HepG2 (cell line): ENCODE results near the gene ZDHHC19. TPM values are rescaled to one million over a fixed set of nuclear protein-coding genes. Genes with fewer than 3 reads are reported as not detected.
A peak's percentile ranks its signal among the peaks of the same experiment; 100 is the strongest.

Experiments
- FUBP1 ChIP-seq: sonication (generic); formaldehyde crosslinking; IDR thresholded peaks from 2 replicates; pipeline ENCODE4 v1.5.1; 2020; ENCODE audit warnings: missing genetic modification reagents, mild to moderate bottlenecking, borderline replicate concordance
- GABPB1 ChIP-seq: IDR thresholded peaks from 2 replicates; pipeline ENCODE4 v1.6.1; 2016; ENCODE audit warnings: mild to moderate bottlenecking, missing genetic modification reagents, moderate library complexity, missing compliant biosample characterization
- KLF16 ChIP-seq, 2 experiments: sonication (generic) in 1 of 2; formaldehyde crosslinking in 1 of 2; IDR thresholded peaks; 2 replicates each; pipeline versions ENCODE4 v1.6.1 to v1.8.0; 2016 to 2023; ENCODE audit warnings: missing genetic modification reagents in 2 of 2, missing compliant biosample characterization in 1 of 2
- MED1 ChIP-seq: sonication (generic); formaldehyde crosslinking; IDR thresholded peaks from 2 replicates; pipeline ENCODE4 v1.4.0; 2020; ENCODE audit warnings: missing genetic modification reagents
- NFKB2 ChIP-seq: sonication (generic); formaldehyde crosslinking; IDR thresholded peaks from 2 replicates; pipeline ENCODE4 v1.4.0; 2020; ENCODE audit warnings: missing genetic modification reagents, borderline replicate concordance
- PITX1 ChIP-seq: sonication (generic); formaldehyde crosslinking; IDR thresholded peaks from 2 replicates; pipeline ENCODE4 v1.5.1; 2020; ENCODE audit warnings: mild to moderate bottlenecking, missing genetic modification reagents
- ZBTB49 ChIP-seq: sonication (generic); formaldehyde crosslinking; IDR thresholded peaks from 2 replicates; pipeline ENCODE4 v1.4.0; 2020; ENCODE audit warnings: missing genetic modification reagents, borderline replicate concordance
- ZNF543 ChIP-seq: sonication (generic); formaldehyde crosslinking; IDR thresholded peaks from 2 replicates; pipeline ENCODE4 v1.4.0; 2020; ENCODE audit warnings: mild to moderate bottlenecking, missing genetic modification reagents
- ZNF556 ChIP-seq: sonication (generic); formaldehyde crosslinking; IDR thresholded peaks from 2 replicates; pipeline ENCODE4 v1.4.0; 2020; ENCODE audit warnings: mild to moderate bottlenecking, missing genetic modification reagents, borderline replicate concordance
- ZNF615 ChIP-seq: sonication (generic); formaldehyde crosslinking; IDR thresholded peaks from 2 replicates; pipeline ENCODE4 v1.5.0; 2020; ENCODE audit warnings: mild to moderate bottlenecking, missing genetic modification reagents, borderline replicate concordance
- ZNF766 ChIP-seq: sonication (generic); formaldehyde crosslinking; IDR thresholded peaks from 2 replicates; pipeline ENCODE4 v1.5.0; 2020; ENCODE audit warnings: missing genetic modification reagents, borderline replicate concordance
- polyA plus RNA-seq, 8 experiments: library from polyadenylated mRNA; depleted of rRNA in 3 of 8; stranded (reverse) in 7 of 8; unstranded in 1 of 8; fragments of >200 nt; fragmentation: Illumina TruSeq in 4 of 8; extraction: Trizol in 4 of 8; gene quantifications; 2 replicates each; pipeline versions ENCODE4 v1.2.1 to v1.2.3, GENCODE V29; 2011 to 2016; ENCODE audit warnings: low read depth in 4 of 8, missing spikeins in 1 of 8, mixed read lengths in 1 of 8; ENCODE audit not compliant: insufficient read depth in 1 of 8
- total RNA-seq, 5 experiments: library from RNA; depleted of rRNA; stranded (reverse); fragments of >200 nt; fragmentation: Illumina TruSeq; extraction: Trizol; gene quantifications; 2 replicates each; pipeline ENCODE4 v1.2.3, GENCODE V29; 2016; ENCODE audit warnings: low read depth in 1 of 5
- TF ChIP-seq, protein P1 (sequence below): sonication (generic); formaldehyde crosslinking; IDR thresholded peaks from 2 replicates; pipeline ENCODE4 v1.4.0; 2020; ENCODE audit warnings: missing genetic modification reagents, borderline replicate concordance
- TF ChIP-seq, protein P2 (sequence below): sonication (generic); formaldehyde crosslinking; IDR thresholded peaks from 2 replicates; pipeline ENCODE4 v1.8.0; 2022; ENCODE audit warnings: mild to moderate bottlenecking, missing genetic modification reagents, moderate library complexity
- TF ChIP-seq, protein P3 (sequence below): sonication (generic); formaldehyde crosslinking; IDR thresholded peaks from 2 replicates; pipeline ENCODE4 v1.4.0; 2020; ENCODE audit warnings: missing genetic modification reagents; ENCODE audit errors: not compliant biosample characterization
- TF ChIP-seq, protein P4 (sequence below): sonication (generic); formaldehyde crosslinking; IDR thresholded peaks from 2 replicates; pipeline ENCODE4 v1.8.0; 2022; ENCODE audit warnings: mild to moderate bottlenecking, missing genetic modification reagents; ENCODE audit not compliant: insufficient replicate concordance

Gene ZDHHC19
- total and polyA plus RNA-seq, 2 of the 13 experiments (the other 11 are each of a cell fraction or from before 2014, with no cell fraction given) = 0.22 to 0.53 TPM

DNA sequence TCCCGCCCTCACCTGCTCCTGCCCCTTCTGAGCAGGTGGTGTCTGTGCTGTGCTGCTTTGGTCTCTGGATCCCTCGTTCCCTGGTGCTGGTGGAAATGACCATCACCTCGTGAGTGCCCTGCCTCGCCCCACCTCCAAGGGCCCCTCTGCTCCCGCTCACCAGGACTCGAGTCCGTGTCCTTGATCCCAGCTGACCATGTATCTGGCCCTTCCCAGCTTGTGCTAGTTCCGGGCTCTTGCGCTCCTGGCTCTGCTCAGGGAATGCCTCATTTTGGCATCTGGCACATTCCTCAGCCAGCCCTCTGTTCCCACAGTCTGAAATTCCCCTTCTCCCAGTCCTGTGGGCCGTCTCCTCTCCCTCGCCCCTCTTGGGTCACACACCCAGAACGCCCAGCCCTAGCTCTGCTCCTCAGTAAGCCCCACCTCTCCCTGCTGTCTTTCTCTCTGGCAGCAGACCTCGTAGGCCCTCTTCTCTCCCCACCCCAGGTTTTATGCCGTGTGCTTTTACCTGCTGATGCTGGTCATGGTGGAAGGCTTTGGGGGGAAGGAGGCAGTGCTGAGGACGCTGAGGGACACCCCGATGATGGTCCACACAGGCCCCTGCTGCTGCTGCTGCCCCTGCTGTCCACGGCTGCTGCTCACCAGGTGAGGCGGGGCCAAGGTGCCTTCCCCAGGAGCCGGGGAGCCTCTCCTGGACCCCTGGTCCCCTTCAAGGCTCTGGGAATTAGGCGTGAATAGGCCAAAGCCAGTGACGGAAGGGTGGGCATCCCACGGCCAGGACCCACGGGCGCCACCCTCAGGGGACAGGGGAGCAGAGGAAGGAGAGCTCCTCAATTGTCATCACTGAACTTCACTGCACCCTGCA, 16.7 kb upstream of the ZDHHC19 start (continued):
- TF ChIP-seq, protein P1, sequence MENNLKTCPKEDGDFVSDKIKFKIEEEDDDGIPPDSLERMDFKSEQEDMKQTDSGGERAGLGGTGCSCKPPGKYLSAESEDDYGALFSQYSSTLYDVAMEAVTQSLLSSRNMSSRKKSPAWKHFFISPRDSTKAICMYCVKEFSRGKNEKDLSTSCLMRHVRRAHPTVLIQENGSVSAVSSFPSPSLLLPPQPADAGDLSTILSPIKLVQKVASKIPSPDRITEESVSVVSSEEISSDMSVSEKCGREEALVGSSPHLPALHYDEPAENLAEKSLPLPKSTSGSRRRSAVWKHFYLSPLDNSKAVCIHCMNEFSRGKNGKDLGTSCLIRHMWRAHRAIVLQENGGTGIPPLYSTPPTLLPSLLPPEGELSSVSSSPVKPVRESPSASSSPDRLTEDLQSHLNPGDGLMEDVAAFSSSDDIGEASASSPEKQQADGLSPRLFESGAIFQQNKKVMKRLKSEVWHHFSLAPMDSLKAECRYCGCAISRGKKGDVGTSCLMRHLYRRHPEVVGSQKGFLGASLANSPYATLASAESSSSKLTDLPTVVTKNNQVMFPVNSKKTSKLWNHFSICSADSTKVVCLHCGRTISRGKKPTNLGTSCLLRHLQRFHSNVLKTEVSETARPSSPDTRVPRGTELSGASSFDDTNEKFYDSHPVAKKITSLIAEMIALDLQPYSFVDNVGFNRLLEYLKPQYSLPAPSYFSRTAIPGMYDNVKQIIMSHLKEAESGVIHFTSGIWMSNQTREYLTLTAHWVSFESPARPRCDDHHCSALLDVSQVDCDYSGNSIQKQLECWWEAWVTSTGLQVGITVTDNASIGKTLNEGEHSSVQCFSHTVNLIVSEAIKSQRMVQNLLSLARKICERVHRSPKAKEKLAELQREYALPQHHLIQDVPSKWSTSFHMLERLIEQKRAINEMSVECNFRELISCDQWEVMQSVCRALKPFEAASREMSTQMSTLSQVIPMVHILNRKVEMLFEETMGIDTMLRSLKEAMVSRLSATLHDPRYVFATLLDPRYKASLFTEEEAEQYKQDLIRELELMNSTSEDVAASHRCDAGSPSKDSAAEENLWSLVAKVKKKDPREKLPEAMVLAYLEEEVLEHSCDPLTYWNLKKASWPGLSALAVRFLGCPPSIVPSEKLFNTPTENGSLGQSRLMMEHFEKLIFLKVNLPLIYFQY (CRISPR knock-in tag) = no peak
- TF ChIP-seq ZBTB49 (CRISPR knock-in tag) (no peak), FUBP1 (CRISPR knock-in tag) (no peak), KLF16 (CRISPR knock-in tag; IDR thresholded peaks at IDR 0.05) (no peak), PITX1 (CRISPR knock-in tag) (0 out of 2 replicates have a peak, but pooled peaks have one; percentile 36), ZNF543 (CRISPR knock-in tag) (no peak), ZNF766 (CRISPR knock-in tag) (no peak), GABPB1 (CRISPR knock-in tag) (peak; percentile 49), ZNF615 (no peak), NFKB2 (CRISPR knock-in tag) (no peak), MED1 (CRISPR knock-in tag) (peak; percentile 90), ZNF556 (CRISPR knock-in tag) (peak; percentile 36; the same call in 1 of the 2 replicates)
- TF ChIP-seq, protein P2, sequence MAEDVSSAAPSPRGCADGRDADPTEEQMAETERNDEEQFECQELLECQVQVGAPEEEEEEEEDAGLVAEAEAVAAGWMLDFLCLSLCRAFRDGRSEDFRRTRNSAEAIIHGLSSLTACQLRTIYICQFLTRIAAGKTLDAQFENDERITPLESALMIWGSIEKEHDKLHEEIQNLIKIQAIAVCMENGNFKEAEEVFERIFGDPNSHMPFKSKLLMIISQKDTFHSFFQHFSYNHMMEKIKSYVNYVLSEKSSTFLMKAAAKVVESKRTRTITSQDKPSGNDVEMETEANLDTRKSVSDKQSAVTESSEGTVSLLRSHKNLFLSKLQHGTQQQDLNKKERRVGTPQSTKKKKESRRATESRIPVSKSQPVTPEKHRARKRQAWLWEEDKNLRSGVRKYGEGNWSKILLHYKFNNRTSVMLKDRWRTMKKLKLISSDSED (CRISPR knock-in tag) = no peak
- TF ChIP-seq, protein P3, sequence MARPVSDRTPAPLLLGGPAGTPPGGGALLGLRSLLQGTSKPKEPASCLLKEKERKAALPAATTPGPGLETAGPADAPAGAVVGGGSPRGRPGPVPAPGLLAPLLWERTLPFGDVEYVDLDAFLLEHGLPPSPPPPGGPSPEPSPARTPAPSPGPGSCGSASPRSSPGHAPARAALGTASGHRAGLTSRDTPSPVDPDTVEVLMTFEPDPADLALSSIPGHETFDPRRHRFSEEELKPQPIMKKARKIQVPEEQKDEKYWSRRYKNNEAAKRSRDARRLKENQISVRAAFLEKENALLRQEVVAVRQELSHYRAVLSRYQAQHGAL (CRISPR knock-in tag) = no peak
- TF ChIP-seq, protein P4, sequence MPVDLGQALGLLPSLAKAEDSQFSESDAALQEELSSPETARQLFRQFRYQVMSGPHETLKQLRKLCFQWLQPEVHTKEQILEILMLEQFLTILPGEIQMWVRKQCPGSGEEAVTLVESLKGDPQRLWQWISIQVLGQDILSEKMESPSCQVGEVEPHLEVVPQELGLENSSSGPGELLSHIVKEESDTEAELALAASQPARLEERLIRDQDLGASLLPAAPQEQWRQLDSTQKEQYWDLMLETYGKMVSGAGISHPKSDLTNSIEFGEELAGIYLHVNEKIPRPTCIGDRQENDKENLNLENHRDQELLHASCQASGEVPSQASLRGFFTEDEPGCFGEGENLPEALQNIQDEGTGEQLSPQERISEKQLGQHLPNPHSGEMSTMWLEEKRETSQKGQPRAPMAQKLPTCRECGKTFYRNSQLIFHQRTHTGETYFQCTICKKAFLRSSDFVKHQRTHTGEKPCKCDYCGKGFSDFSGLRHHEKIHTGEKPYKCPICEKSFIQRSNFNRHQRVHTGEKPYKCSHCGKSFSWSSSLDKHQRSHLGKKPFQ (CRISPR knock-in tag) = peak; percentile 45
